ENCODE data around the gene TWSG1. TPM values are rescaled to one million over a fixed set of nuclear protein-coding genes. Genes with fewer than 3 reads are reported as not detected.
A peak's percentile ranks its signal among the peaks of the same experiment; 100 is the strongest.

The TWSG1 gene
- total RNA-seq = 10 to 100 TPM; 11.0 to 12.2 TPM

DNA sequence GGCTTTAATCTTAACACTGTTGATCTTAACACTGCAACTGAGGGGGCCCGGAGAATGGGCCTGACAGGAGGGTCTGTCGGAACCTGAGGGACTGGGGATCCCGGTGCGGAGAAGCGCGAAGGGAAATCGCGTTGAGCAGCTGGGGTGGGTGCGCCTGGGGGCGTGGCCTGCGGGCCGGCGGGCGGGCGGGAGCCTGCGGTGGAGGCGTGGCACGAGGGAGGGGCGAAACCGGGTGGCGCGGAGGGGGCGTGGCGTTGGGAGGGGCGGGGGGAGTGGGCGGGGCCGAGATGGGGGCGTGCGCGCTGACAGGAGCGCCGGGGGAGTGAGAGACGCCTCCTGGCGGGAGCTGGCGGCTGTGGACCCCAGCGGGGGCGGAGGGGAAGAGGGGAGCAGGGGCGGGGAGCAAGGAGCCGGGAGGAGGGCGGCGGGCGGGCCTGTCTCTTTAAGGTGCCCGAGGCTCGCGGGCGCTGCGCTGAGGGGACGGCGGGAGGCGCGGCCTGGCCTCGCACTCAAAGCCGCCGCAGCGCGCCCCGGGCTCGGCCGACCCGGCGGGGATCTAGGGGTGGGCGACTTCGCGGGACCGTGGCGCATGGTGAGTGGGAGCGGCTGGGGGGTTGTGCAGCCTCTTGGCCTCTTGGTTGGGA lies at the start of gene TWSG1:
TWSG1 (plus strand) TSS at position 445 of the 644 bp plus-strand sequence. CDS start 2,457 bp downstream, outside the sequence.
- peak within 1 kb of the TSS; percentile 83 for H3K4me3 Mint-ChIP-seq
- POLR2A ChIA-PET = interaction anchor here (0.9 to 1.3 kb wide), 3 partner anchors 194 to 252 kb away, joined by 3 read pairs; no protein-coding TSS in a partner anchor
- H3K36me3 Mint-ChIP-seq = no peaks in the 10 kb centered on the region
- no peaks in the 10 kb centered on the region for H3K9me3 Mint-ChIP-seq
- H3K27me3 Mint-ChIP-seq = peaks cover 6% of the 10 kb centered on the region
- DNase-seq = peak; percentile 93
- peaks cover 20% of the 10 kb centered on the region for H3K4me1 Mint-ChIP-seq (ENCODE audit: low read depth)
- intact Hi-C loops (cut with micrococcal nuclease) = loop anchor here (1.0 to 10.0 kb wide), 7 partner anchors 141 to 1190 kb away; partner anchors contain the start of genes ANKRD12, MTCL1, NAPG and RALBP1
- CTCF ChIA-PET = interaction anchor here (0.6 to 2.8 kb wide), 10 partner anchors 11 to 285 kb away, joined by 3 to 11 read pairs (median 4); no protein-coding TSS in a partner anchor
- H3K27ac Mint-ChIP-seq = peak within 1 kb of the TSS; percentile 47

- no peak for DNase-seq
- Mint-ChIP-seq H3K36me3 (peaks cover 18% of the 10 kb centered on the region), H3K27ac (no peak overlapping the region), H3K4me3 (no peak overlapping the region), H3K4me1 (ENCODE audit: low read depth) (no peaks in the 10 kb centered on the region), H3K9me3 (peaks cover 13% of the 10 kb centered on the region), H3K27me3 (no peaks in the 10 kb centered on the region)
- ChIA-PET CTCF (no interaction called here), POLR2A (no interaction called here)
- intact Hi-C loops (cut with micrococcal nuclease) = no loop called here
These were observed 49.0 kb upstream of the TWSG1 start for GRCh38 chr18:9285604-9286003.

DNA sequence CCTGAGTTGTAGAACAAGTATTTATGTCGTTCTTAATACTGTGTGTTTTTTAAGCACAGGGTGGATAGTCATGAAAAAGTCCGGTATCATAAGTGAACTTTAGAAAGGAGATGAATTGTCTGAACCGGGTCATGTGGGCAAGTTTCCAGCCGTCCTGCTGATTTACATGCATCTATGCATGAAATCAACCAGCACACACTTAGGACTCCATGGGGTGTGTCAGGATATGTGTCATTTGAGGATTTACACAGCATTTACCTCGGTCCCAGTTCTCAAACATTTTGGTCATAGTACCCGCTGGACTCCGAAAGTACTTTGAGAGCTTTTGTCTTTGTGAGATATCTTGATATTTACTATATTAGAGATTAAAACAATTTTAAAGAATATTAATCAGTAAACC lies 47.5 kb upstream of the TWSG1 start:
- Mint-ChIP-seq H3K36me3 (peaks cover 12% of the 10 kb centered on the region), H3K9me3 (peaks cover 20% of the 10 kb centered on the region), H3K27me3 (no peaks in the 10 kb centered on the region), H3K4me3 (no peak overlapping the region), H3K27ac (no peak overlapping the region), H3K4me1 (ENCODE audit: low read depth) (no peaks in the 10 kb centered on the region)
- POLR2A ChIA-PET = no interaction called here
- intact Hi-C loops (cut with micrococcal nuclease) = no loop called here
- CTCF ChIA-PET = interaction anchor here (0.6 kb wide), 1 partner anchor 38 kb away, joined by 3 read pairs; no protein-coding TSS in a partner anchor
- DNase-seq = no peak

DNA sequence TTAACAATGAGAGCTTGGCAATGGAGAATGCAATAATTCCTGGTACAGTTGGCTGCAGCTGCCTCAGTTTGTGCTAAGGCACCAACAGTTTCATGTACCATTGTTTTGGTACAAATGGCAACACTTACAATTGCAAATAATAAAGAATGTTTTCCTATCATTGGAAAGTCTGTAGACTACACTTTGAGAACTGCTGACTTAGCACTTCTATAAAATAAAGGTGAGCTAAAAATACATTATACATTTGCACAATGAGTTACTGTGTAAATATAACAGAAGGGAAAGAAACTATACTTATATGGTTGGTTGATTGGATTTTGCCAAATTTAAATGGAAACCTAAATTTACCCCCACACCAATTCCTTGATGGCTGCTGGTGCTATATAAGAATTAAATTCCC lies 44.9 kb upstream of the TWSG1 start:
- ChIA-PET CTCF (no interaction called here), POLR2A (no interaction called here)
- intact Hi-C loops (cut with micrococcal nuclease) = no loop called here
- no peak for DNase-seq
- Mint-ChIP-seq H3K27me3 (no peaks in the 10 kb centered on the region), H3K9me3 (peaks cover 42% of the 10 kb centered on the region), H3K27ac (no peak overlapping the region), H3K4me1 (ENCODE audit: low read depth) (no peaks in the 10 kb centered on the region), H3K36me3 (peaks cover 15% of the 10 kb centered on the region), H3K4me3 (no peak overlapping the region)

- POLR2A ChIA-PET = no interaction called here
- H3K4me1 Mint-ChIP-seq (ENCODE audit: low read depth) = no peaks in the 10 kb centered on the region
- H3K36me3 Mint-ChIP-seq = peaks cover 15% of the 10 kb centered on the region
- H3K27ac Mint-ChIP-seq = no peak overlapping the region
- no peaks in the 10 kb centered on the region for H3K27me3 Mint-ChIP-seq
- CTCF ChIA-PET = no interaction called here
- no peak overlapping the region for H3K4me3 Mint-ChIP-seq
- H3K9me3 Mint-ChIP-seq = peaks cover 42% of the 10 kb centered on the region
- intact Hi-C loops (cut with micrococcal nuclease) = no loop called here
- no peak for DNase-seq
These were observed 44.4 kb upstream of the TWSG1 start for GRCh38 chr18:9290156-9290555.

GRCh38 chr18:9292047-9292446 lies 42.5 kb upstream of the TWSG1 start:
- Mint-ChIP-seq H3K36me3 (peaks cover 15% of the 10 kb centered on the region), H3K9me3 (peaks cover 42% of the 10 kb centered on the region), H3K4me1 (ENCODE audit: low read depth) (no peaks in the 10 kb centered on the region), H3K4me3 (no peak overlapping the region), H3K27me3 (no peaks in the 10 kb centered on the region), H3K27ac (no peak overlapping the region)
- ChIA-PET POLR2A (no interaction called here), CTCF (interaction anchor here (1.3 kb wide), 1 partner anchor 15 kb away, joined by 4 read pairs; no protein-coding TSS in a partner anchor)
- intact Hi-C loops (cut with micrococcal nuclease) = no loop called here
- DNase-seq = no peak

DNA sequence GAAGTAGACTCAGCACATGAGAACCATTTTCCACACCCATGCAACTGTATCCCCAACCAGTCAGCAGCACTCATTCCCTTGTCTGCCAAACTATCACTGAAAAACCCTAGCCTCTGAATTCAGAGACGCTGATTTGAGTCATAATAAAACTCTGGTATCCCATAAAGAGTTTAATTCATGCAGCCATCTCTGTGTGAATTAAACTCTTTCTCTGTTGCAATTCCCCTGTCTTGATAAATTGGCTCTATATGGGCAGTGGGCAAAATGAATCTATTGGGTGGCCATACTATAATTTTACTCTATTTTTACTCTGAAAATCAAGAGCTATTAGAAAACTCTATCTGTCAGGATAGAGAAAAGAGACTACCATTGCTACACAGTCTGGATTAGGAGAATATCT lies 40.6 kb upstream of the TWSG1 start:
- no peak for DNase-seq
- Mint-ChIP-seq H3K4me3 (no peak overlapping the region), H3K27ac (no peak overlapping the region), H3K4me1 (ENCODE audit: low read depth) (no peaks in the 10 kb centered on the region), H3K36me3 (peaks cover 15% of the 10 kb centered on the region), H3K27me3 (no peaks in the 10 kb centered on the region), H3K9me3 (peaks cover 38% of the 10 kb centered on the region)
- CTCF ChIA-PET = no interaction called here
- POLR2A ChIA-PET = no interaction called here
- intact Hi-C loops (cut with micrococcal nuclease) = no loop called here

DNA sequence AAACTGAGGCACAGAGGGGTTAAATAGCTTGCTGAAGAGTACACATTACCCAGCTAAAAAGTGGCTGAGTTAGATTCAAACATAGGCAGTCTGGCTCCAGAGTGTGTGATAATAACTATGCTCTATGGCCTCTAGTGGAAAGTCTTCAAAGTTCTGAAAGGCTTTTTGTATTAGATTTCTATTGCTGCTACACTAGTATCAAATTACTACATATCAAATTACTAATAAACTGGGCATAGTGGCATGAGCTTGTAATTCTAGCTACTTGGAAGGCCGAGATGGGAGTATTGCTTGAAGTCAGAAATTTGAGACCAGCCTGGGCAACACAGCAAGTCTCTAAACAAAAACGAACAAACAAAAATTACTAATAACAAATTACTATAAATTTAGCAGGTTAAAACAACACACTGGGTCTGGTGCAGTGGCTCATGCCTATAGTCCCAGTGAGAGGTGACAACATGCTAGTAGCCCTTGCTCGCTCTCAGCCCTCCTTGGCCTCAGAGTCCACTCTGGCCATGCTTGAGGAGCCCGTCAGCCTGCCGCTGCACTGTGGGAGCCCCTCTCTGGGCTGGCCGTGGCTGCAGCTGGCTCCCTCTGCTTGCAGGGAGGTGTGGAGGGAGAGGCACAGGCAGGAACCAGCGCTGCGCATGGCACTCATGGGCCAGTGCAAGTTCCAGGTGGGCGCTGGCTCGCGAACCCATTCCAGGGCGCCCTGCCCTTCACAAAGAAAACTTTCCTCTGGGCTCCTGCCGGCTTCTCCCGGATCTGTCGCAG lies 38.2 kb upstream of the TWSG1 start:
- intact Hi-C loops (cut with micrococcal nuclease) = no loop called here
- ChIA-PET POLR2A (no interaction called here), CTCF (no interaction called here)
- no peak overlapping the region for H3K27ac Mint-ChIP-seq
- no peaks in the 10 kb centered on the region for H3K27me3 Mint-ChIP-seq
- H3K36me3 Mint-ChIP-seq = peaks cover 8% of the 10 kb centered on the region
- no peak overlapping the region for H3K4me3 Mint-ChIP-seq
- H3K9me3 Mint-ChIP-seq = peaks cover 30% of the 10 kb centered on the region
- no peak for DNase-seq
- H3K4me1 Mint-ChIP-seq (ENCODE audit: low read depth) = no peaks in the 10 kb centered on the region

- Mint-ChIP-seq H3K9me3 (peaks cover 29% of the 10 kb centered on the region), H3K4me3 (no peak overlapping the region), H3K27ac (no peak overlapping the region), H3K27me3 (no peaks in the 10 kb centered on the region), H3K36me3 (peaks cover 8% of the 10 kb centered on the region), H3K4me1 (ENCODE audit: low read depth) (no peaks in the 10 kb centered on the region)
- ChIA-PET CTCF (no interaction called here), POLR2A (no interaction called here)
- intact Hi-C loops (cut with micrococcal nuclease) = no loop called here
- DNase-seq = no peak
These were observed 37.6 kb upstream of the TWSG1 start for GRCh38 chr18:9297007-9297393.

GRCh38 chr18:9304388-9305070 lies 30.0 kb upstream of the TWSG1 start:
- H3K4me1 Mint-ChIP-seq (ENCODE audit: low read depth) = no peaks in the 10 kb centered on the region
- H3K9me3 Mint-ChIP-seq = peaks cover 62% of the 10 kb centered on the region
- no peak overlapping the region for H3K4me3 Mint-ChIP-seq
- DNase-seq = no peak
- POLR2A ChIA-PET = no interaction called here
- intact Hi-C loops (cut with micrococcal nuclease) = no loop called here
- H3K27me3 Mint-ChIP-seq = peaks cover 8% of the 10 kb centered on the region
- H3K27ac Mint-ChIP-seq = no peak overlapping the region
- peaks cover 15% of the 10 kb centered on the region for H3K36me3 Mint-ChIP-seq
- CTCF ChIA-PET = no interaction called here

GRCh38 chr18:9319333-9319732 lies 15.2 kb upstream of the TWSG1 start:
- CTCF ChIA-PET = interaction anchor here (1.6 kb wide), 1 partner anchor 15 kb away, joined by 3 read pairs; no protein-coding TSS in a partner anchor
- no peak overlapping the region for H3K27ac Mint-ChIP-seq
- no peaks in the 10 kb centered on the region for H3K36me3 Mint-ChIP-seq
- H3K4me3 Mint-ChIP-seq = no peak overlapping the region
- H3K9me3 Mint-ChIP-seq = peaks cover 7% of the 10 kb centered on the region
- peaks cover 13% of the 10 kb centered on the region for H3K27me3 Mint-ChIP-seq
- POLR2A ChIA-PET = interaction anchor here (0.5 kb wide), 1 partner anchor 659 kb away, joined by 3 read pairs; no protein-coding TSS in a partner anchor
- intact Hi-C loops (cut with micrococcal nuclease) = no loop called here
- H3K4me1 Mint-ChIP-seq (ENCODE audit: low read depth) = no peaks in the 10 kb centered on the region
- no peak for DNase-seq

GRCh38 chr18:9321017-9321452 lies 13.5 kb upstream of the TWSG1 start:
- CTCF ChIA-PET = interaction anchor here (0.9 kb wide), 1 partner anchor 10 kb away, joined by 3 read pairs; no protein-coding TSS in a partner anchor
- Mint-ChIP-seq H3K4me1 (ENCODE audit: low read depth) (no peaks in the 10 kb centered on the region), H3K9me3 (peaks cover 7% of the 10 kb centered on the region), H3K4me3 (no peak overlapping the region), H3K27ac (no peak overlapping the region), H3K36me3 (no peaks in the 10 kb centered on the region), H3K27me3 (peaks cover 10% of the 10 kb centered on the region)
- DNase-seq = no peak
- POLR2A ChIA-PET = no interaction called here
- intact Hi-C loops (cut with micrococcal nuclease) = no loop called here

All from activated CD4-positive, alpha-beta memory T cell treated with anti-CD3 and anti-CD28 coated beads for 36 hours (primary cell).